Heart right ventricle (tissue), 16 donors: ENCODE data around the gene DISC1. TPM values are rescaled to one million over a fixed set of nuclear protein-coding genes. Genes with fewer than 3 reads are reported as not detected.

Experiments
- ATAC-seq, 8 donors: fragments of 200-7000 bp; cut with Tn5 transposase; one replicate each; pipeline ENCODE4 v1.9.1; 2020; ENCODE audit warnings: mild to moderate bottlenecking in 8 of 8, moderate library complexity in 8 of 8, moderate number of reproducible peaks in 1 of 8
- DNase-seq, 2 donors: peaks; one replicate each; pipeline ENCODE4 v3.0.0-alpha.2; 2020
- H3K27ac ChIP-seq, 10 donors: fragments of 200-600 bp; sonication (generic) in 2 of 10; one replicate each; pipeline versions ENCODE4 v1.5.0 to v1.8.0; 2020 to 2022; ENCODE audit warnings: mild to moderate bottlenecking in 3 of 10
- H3K27me3 ChIP-seq, 7 donors: fragments of 200-600 bp; one replicate each; pipeline ENCODE4 v1.8.0; 2021 to 2022; ENCODE audit warnings: mild to moderate bottlenecking in 2 of 7
- H3K36me3 ChIP-seq, 9 donors: fragments of 200-600 bp; sonication (generic) in 1 of 9; one replicate each; pipeline versions ENCODE4 v1.5.0 to v1.8.0; 2020 to 2022; ENCODE audit warnings: mild to moderate bottlenecking in 2 of 9
- H3K4me1 ChIP-seq, 9 donors: fragments of 200-600 bp; sonication (generic) in 1 of 9; one replicate each; pipeline versions ENCODE4 v1.5.0 to v1.8.0; 2020 to 2022; ENCODE audit warnings: mild to moderate bottlenecking in 4 of 9
- H3K4me3 ChIP-seq, 10 donors: fragments of 200-600 bp; sonication (generic) in 2 of 10; one replicate each; pipeline versions ENCODE4 v1.5.0 to v1.8.0; 2020 to 2022; ENCODE audit warnings: mild to moderate bottlenecking in 7 of 10, moderate library complexity in 2 of 10
- H3K9me3 ChIP-seq, 11 donors: fragments of 200-600 bp in 10 of 11; sonication (generic) in 2 of 11; one replicate each; pipeline versions ENCODE4 v1.5.0 to v1.8.0; 2013 to 2022; ENCODE audit warnings: mild to moderate bottlenecking in 2 of 11, control low read depth in 1 of 11, moderate library complexity in 1 of 11
- WGBS, 2 donors: extraction: QIAGEN DNeasy Blood & Tissue Kit; methylation state at CpG; one replicate each; pipeline ENCODE4 v1.1.7; 2013; ENCODE audit warnings: inconsistent platforms in 1 of 2; 5-methylcytosine and 5-hydroxymethylcytosine counted together
- intact Hi-C, 10 donors: fragments of 100-400 bp; cut with DNase I; formaldehyde crosslinking; loops; one replicate each; pipeline versions ENCODE4 v1.11.1 to v1.14.2; 2022
- polyA plus RNA-seq, 2 donors: library from polyadenylated mRNA; stranded (reverse); fragments of 200-250 nt; gene quantifications; one replicate each; pipeline ENCODE4 v1.2.3, GENCODE V29; 2013
- total RNA-seq, 10 donors: library from RNA; stranded (reverse); fragmentation: NEBNext Ultra II Directional in 3 of 10; extraction: Animal tissue kit (Norgen Biotek cat#: 25700) in 3 of 10; gene quantifications; one replicate each; pipeline versions ENCODE4 v1.2.1 to v1.2.4, GENCODE V29; 2021 to 2023
- TF ChIP-seq, protein P1 (sequence below), 9 donors: fragments of 200-600 bp; sonication (generic) in 2 of 9; IDR thresholded peaks; one replicate each; pipeline versions ENCODE4 v1.5.0 to v1.8.0; 2021 to 2022; ENCODE audit warnings: antibody characterized with exemption in 9 of 9, mild to moderate bottlenecking in 5 of 9, moderate library complexity in 1 of 9
- donor health status: Arrhythmogenic right ventricular cardiomyopathy.
- donor health status: ischemic (EF 13 %, LVEDD 7.1; RV severe dilation, severe dysfunction).
- donor health status: healthy with polysubstance abuse.
- donor health status: DM: no; HTN: yes; CAD: no.
- donor health status: DM: no; HTN: no; CAD: no.
- donor health status: ischemic (EF 25% LVEDD 6.9; RV normal size, moderate dysfunction).
- donor health status: ischemic (EF 25% LVEDD 5.7; RV mildly dilated, moderate dysfunction).
- donor health status: healthy.
- donor health status: DM: yes; HTN: yes; CAD: no.
- donor health status: Ischemic cardiomyopathy.
- donor health status: ischemic (EF 35%, LVEDD 5.7; RV mildly dilated, moderate dysfunction).
- donor health status: nonischemic (EF 11% LVEDD 7.7; RV severe dilation, severe dysfunction).
- donor health status: DM: yes; HTN: yes; CAD: no.
- donor health status: PGD.
- donor health status: ischemic (EF 29% LVEDD 5.4; RV normal size, mild dysfunction).
- donor health status: nonischemic (EF 23%, LVEDD 6.1; RV moderate dilation, normal function).

Gene DISC1
- total and polyA plus RNA-seq, 12 donors: 1.4 to 6.4 (median 4.0) TPM

DNA sequence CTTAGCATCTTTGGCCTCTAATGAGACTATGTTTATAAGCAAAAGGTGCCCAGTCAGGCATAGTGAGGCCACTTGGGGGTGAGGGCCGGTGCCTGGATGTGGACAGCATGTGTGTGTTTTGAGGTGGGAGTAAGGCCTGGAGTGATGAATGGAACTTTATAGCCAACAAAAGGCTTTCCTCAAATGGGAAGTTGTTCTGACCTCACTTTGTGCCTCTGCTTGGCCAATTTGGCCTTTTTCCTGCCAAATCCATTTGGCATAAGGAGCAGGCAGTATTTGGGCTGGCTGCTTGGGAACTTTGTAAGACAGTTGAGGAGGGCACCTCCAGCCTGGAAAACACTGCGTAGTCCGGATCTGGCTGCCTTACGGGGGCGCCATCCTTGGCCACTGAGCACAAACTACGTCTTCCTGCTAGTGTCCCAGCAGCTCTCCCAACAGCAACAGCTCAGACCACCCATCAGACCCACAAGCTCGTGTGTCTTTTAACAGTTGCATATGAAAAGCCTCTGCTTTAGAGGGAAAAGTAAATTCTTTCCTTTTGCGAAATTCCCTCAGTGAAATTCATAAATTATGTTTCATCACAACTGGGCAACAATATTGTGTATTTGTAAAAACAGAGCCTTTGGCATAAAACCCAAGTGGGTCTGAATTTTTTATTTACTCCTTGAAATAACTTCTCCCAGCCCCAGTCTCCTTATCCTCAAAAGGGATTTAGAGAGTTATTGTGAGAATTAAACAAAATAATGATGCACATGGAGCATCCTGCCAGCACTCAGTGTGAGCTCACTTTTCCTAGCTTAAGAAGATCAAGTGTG, 322.9 kb downstream of the DISC1 start:
- DNase-seq: no peak
- Histone ChIP-seq H3K27me3 (no peaks in the 10 kb centered on the region), H3K36me3 (no peaks in the 10 kb centered on the region), H3K27ac (peak overlapping the region in 5 of 10 donors; percentile 22 to 68 (median 44)), H3K4me1 (peaks cover 0 to 27% (median 9%) of the 10 kb centered on the region in 9 donors), H3K4me3 (no peak overlapping the region), H3K9me3 (peaks cover 0 to 12% (median 0%) of the 10 kb centered on the region in 11 donors)
- WGBS, 2 donors: 72 to 86% methylated on average over 8 of the region's 8 CpGs
- TF ChIP-seq, protein P1, sequence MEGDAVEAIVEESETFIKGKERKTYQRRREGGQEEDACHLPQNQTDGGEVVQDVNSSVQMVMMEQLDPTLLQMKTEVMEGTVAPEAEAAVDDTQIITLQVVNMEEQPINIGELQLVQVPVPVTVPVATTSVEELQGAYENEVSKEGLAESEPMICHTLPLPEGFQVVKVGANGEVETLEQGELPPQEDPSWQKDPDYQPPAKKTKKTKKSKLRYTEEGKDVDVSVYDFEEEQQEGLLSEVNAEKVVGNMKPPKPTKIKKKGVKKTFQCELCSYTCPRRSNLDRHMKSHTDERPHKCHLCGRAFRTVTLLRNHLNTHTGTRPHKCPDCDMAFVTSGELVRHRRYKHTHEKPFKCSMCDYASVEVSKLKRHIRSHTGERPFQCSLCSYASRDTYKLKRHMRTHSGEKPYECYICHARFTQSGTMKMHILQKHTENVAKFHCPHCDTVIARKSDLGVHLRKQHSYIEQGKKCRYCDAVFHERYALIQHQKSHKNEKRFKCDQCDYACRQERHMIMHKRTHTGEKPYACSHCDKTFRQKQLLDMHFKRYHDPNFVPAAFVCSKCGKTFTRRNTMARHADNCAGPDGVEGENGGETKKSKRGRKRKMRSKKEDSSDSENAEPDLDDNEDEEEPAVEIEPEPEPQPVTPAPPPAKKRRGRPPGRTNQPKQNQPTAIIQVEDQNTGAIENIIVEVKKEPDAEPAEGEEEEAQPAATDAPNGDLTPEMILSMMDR (IDR thresholded peaks at IDR 0.05): peak in 1 of 9 donors; percentile 8
- intact Hi-C loops: no loop called here
- ATAC-seq: peak; percentile 8 to 72 (median 58)

DNA sequence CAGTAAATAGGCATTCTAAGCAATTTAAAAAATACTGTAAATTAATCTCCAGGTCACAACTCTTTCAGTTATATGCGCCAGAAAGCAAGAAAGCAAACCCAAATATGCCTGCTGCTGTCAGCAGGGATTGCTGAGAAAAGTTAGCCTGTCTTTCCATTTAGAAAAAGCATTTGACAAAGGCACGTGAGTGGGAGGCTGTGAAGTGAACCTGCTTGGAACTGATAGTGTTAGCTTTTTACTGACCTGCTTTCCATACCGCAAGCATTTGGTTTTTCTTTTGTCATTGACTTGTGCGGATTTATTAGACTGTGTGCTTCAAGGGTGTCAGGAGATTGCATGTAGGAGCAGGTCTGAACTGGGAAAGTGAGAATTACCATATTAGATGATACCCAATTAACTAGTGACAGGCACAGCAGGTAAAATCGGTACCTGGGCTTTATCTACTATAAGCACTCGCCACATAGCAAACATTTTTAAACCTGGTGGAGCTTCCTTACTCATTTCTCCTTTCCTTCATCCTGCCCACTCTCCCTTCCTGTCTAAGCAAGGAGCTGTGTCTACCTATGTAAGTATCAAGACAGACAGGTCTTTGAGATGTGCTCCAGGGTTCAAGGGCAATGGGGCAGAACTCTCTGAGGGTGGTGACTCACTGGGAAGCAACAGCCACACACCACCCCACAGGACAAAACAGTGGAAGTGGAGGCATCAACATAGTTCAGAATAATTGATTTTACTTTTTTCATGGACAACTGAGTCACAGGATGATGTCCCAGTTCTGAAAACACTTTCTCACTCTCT, 323.9 kb downstream of the DISC1 start:
- Histone ChIP-seq H3K36me3 (no peaks in the 10 kb centered on the region), H3K4me1 (peaks cover 0 to 27% (median 9%) of the 10 kb centered on the region in 9 donors), H3K4me3 (no peak overlapping the region), H3K9me3 (peaks cover 0 to 12% (median 0%) of the 10 kb centered on the region in 11 donors), H3K27ac (peak overlapping the region in 1 of 10 donors; percentile 31), H3K27me3 (no peaks in the 10 kb centered on the region)
- DNase-seq (no peak), ATAC-seq (no peak)
- WGBS, 2 donors: 74 to 77% methylated on average over 6 of the region's 6 CpGs
- intact Hi-C loops: no loop called here
- TF ChIP-seq, protein P1 (IDR thresholded peaks at IDR 0.05): no peak

DNA sequence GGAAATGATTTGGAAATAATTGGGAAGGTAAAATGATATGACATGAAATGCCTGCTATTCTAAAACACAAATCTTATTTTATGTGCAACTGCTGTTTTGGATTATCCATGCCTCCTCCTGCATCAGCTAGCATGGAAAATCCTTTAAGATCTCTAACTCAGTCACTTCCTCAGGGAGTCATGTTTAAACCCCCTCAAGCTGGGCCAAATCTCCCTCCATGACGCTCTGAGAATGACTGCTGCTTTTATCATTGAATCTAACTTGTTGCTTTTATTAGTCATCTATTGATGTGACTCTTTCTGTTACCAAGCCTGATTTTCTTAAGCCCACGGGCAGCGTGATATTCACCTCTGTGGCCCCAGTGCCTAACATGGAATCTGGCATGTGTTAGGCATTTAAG, 324.8 kb downstream of the DISC1 start:
- intact Hi-C loops: no loop called here
- no peaks in the 10 kb centered on the region for H3K27me3 ChIP-seq
- WGBS, 2 donors: 80 to 83% methylated on average over 3 of the region's 3 CpGs
- ATAC-seq (peak in 1 of 8 donors; percentile 17), DNase-seq (no peak)
- TF ChIP-seq, protein P1 (IDR thresholded peaks at IDR 0.05): no peak
- peak overlapping the region in 1 of 10 donors; percentile 31 for H3K27ac ChIP-seq
- H3K4me3 ChIP-seq: no peak overlapping the region
- peaks cover 0 to 27% (median 9%) of the 10 kb centered on the region in 9 donors for H3K4me1 ChIP-seq
- H3K36me3 ChIP-seq: no peaks in the 10 kb centered on the region
- H3K9me3 ChIP-seq: peaks cover 0 to 12% (median 0%) of the 10 kb centered on the region in 11 donors

- TF ChIP-seq, protein P1 (IDR thresholded peaks at IDR 0.05): no peak
- ATAC-seq: no peak
Observed at GRCh38 chr1:231952154-231952553, 325.6 kb downstream of the DISC1 start.

More at GRCh38 chr1:231952154-231952553, 325.6 kb downstream of the DISC1 start:
- Histone ChIP-seq H3K4me3 (no peak overlapping the region), H3K27ac (no peak overlapping the region), H3K4me1 (peaks cover 0 to 27% (median 9%) of the 10 kb centered on the region in 9 donors), H3K27me3 (no peaks in the 10 kb centered on the region), H3K36me3 (no peaks in the 10 kb centered on the region), H3K9me3 (peaks cover 0 to 14% (median 0%) of the 10 kb centered on the region in 11 donors)
- DNase-seq: no peak
- intact Hi-C loops: no loop called here
- 54 to 82% methylated on average over 1 of the region's 1 CpG for WGBS, 2 donors
